Astrocyte (in vitro differentiated cells and primary cell): ENCODE results near the gene BAG5. TPM values are rescaled to one million over a fixed set of nuclear protein-coding genes. Genes with fewer than 3 reads are reported as not detected.

ENCODE experiments used
- DNase-seq: peaks from one replicate; pipeline ENCODE4 v3.0.0-alpha.2; 2010; ENCODE audit warnings: low read depth
- FAIRE-seq: peaks from 2 replicates; lab custom pipeline; 2011; peaks lifted over from hg19 to GRCh38; lab: Jason Lieb, UNC
- H2AFZ ChIP-seq: 2 replicates; pipeline ENCODE4 v1.6.0; 2012; ENCODE audit warnings: low read depth, low read length, inconsistent platforms
- H3K27ac ChIP-seq: 2 replicates; pipeline ENCODE4 v1.5.1; 2011; ENCODE audit warnings: low read depth, low read length, inconsistent platforms
- H3K27me3 ChIP-seq: 2 replicates; pipeline ENCODE4 v1.6.0; 2011; ENCODE audit warnings: low read length, inconsistent platforms; ENCODE audit not compliant: insufficient read depth
- H3K36me3 ChIP-seq: 2 replicates; pipeline ENCODE4 v1.5.1; 2011; ENCODE audit warnings: low read length, inconsistent platforms; ENCODE audit not compliant: insufficient read depth
- H3K4me1 ChIP-seq: 2 replicates; pipeline ENCODE4 v1.5.1; 2011; ENCODE audit warnings: low read length, inconsistent platforms; ENCODE audit not compliant: insufficient read depth
- H3K4me2 ChIP-seq: 2 replicates; pipeline ENCODE4 v1.6.0; 2012; ENCODE audit warnings: low read length, inconsistent platforms
- H3K4me3 ChIP-seq: 2 replicates; pipeline ENCODE4 v1.5.1; 2011; ENCODE audit warnings: low read depth, mild to moderate bottlenecking, low read length, inconsistent platforms; ENCODE audit not compliant: insufficient read depth
- H3K79me2 ChIP-seq: 2 replicates; pipeline ENCODE4 v1.6.0; 2012; ENCODE audit warnings: mild to moderate bottlenecking, low read length, inconsistent platforms; ENCODE audit not compliant: insufficient read depth
- H3K9ac ChIP-seq: 2 replicates; pipeline ENCODE4 v1.6.0; 2012; ENCODE audit warnings: mild to moderate bottlenecking, low read length, inconsistent platforms
- H3K9me3 ChIP-seq: 2 replicates; pipeline ENCODE4 v1.5.1; 2012; ENCODE audit warnings: low read depth, mild to moderate bottlenecking, low read length, inconsistent platforms; ENCODE audit not compliant: insufficient read depth
- H4K20me1 ChIP-seq: 2 replicates; pipeline ENCODE4 v1.6.0; 2012; ENCODE audit warnings: low read length, inconsistent platforms; ENCODE audit not compliant: insufficient read depth
- H3K27ac Mint-ChIP-seq: one replicate; pipeline ENCODE4 v1.8.0; 2021; ENCODE audit warnings: mild to moderate bottlenecking, mixed read lengths; ENCODE audit not compliant: unreplicated experiment
- H3K27me3 Mint-ChIP-seq: one replicate; pipeline ENCODE4 v1.8.0; 2021; ENCODE audit warnings: low read depth, mixed read lengths; ENCODE audit not compliant: unreplicated experiment
- H3K36me3 Mint-ChIP-seq: one replicate; pipeline ENCODE4 v1.8.0; 2021; ENCODE audit warnings: low read depth, mixed read lengths; ENCODE audit not compliant: unreplicated experiment
- H3K4me1 Mint-ChIP-seq: one replicate; pipeline ENCODE4 v1.8.0; 2021; ENCODE audit warnings: low read depth, mixed read lengths; ENCODE audit not compliant: unreplicated experiment
- H3K4me3 Mint-ChIP-seq: one replicate; pipeline ENCODE4 v1.8.0; 2021; ENCODE audit warnings: mild to moderate bottlenecking, moderate library complexity, mixed read lengths; ENCODE audit not compliant: unreplicated experiment
- H3K9me3 Mint-ChIP-seq: one replicate; pipeline ENCODE4 v1.8.0; 2021; ENCODE audit warnings: mild to moderate bottlenecking, mixed read lengths; ENCODE audit not compliant: unreplicated experiment
- EZH2 ChIP-seq: IDR thresholded peaks from 2 replicates; pipeline ENCODE4 v1.6.1; 2012; ENCODE audit warnings: mild to moderate bottlenecking, low read length, inconsistent platforms; ENCODE audit not compliant: insufficient read depth
- total RNA-seq: library from RNA; stranded (reverse); gene quantifications from 2 replicates; pipeline ENCODE4 v1.2.1, GENCODE V29; 2021
- TF ChIP-seq, protein P1 (sequence below): IDR thresholded peaks from 2 replicates; pipeline ENCODE4 v1.5.1; 2011; ENCODE audit warnings: low read depth, mild to moderate bottlenecking, inconsistent platforms, low read length, moderate library complexity; ENCODE audit not compliant: insufficient read depth

Gene BAG5
- total RNA-seq, 1 donor from 2014 or later, result 35.2 TPM

GRCh38 chr14:103517721-103518421 lies 44.6 kb downstream of the BAG5 start:
- Histone ChIP-seq H3K4me2 (no peak overlapping the region), H3K9ac (no peak overlapping the region), H3K79me2 (no peaks in the 10 kb centered on the region), H4K20me1 (peaks cover 61% of the 10 kb centered on the region), H3K27ac (no peak overlapping the region), H3K27me3 (peaks cover 3% of the 10 kb centered on the region), H3K4me3 (no peak overlapping the region), H2AFZ (no peak overlapping the region), H3K4me1 (peaks cover 35% of the 10 kb centered on the region), H3K36me3 (no peaks in the 10 kb centered on the region), H3K9me3 (no peaks in the 10 kb centered on the region)
- Mint-ChIP-seq H3K4me1 (peaks cover 21% of the 10 kb centered on the region), H3K27ac (peak overlapping the region; percentile 95), H3K4me3 (no peak overlapping the region), H3K36me3 (peaks cover 6% of the 10 kb centered on the region), H3K27me3 (no peaks in the 10 kb centered on the region), H3K9me3 (no peaks in the 10 kb centered on the region)
- no peak for DNase-seq
- no peak for FAIRE-seq
- TF ChIP-seq, protein P1, sequence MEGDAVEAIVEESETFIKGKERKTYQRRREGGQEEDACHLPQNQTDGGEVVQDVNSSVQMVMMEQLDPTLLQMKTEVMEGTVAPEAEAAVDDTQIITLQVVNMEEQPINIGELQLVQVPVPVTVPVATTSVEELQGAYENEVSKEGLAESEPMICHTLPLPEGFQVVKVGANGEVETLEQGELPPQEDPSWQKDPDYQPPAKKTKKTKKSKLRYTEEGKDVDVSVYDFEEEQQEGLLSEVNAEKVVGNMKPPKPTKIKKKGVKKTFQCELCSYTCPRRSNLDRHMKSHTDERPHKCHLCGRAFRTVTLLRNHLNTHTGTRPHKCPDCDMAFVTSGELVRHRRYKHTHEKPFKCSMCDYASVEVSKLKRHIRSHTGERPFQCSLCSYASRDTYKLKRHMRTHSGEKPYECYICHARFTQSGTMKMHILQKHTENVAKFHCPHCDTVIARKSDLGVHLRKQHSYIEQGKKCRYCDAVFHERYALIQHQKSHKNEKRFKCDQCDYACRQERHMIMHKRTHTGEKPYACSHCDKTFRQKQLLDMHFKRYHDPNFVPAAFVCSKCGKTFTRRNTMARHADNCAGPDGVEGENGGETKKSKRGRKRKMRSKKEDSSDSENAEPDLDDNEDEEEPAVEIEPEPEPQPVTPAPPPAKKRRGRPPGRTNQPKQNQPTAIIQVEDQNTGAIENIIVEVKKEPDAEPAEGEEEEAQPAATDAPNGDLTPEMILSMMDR, result no peak
- no peak for TF ChIP-seq EZH2

DNA sequence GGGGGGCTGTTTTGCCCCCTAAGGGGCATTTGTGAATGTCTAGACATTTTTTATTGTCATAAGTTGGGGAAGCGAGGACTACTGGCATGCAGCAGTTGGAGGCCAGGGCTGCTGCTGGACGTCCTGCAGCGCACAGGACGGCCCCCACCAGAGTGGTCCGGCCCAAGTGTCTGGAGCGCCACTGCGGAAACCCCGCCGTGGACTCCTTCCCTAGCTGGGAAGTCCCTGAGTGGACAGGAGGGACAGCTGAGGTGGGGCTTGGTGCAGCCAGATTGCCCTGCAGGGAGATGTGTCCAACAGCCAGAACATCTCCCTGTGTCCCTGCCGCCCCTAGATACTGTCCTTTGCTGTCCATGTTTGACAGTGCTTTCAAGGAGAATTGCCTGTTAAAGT lies 45.3 kb downstream of the BAG5 start:
- no peak for TF ChIP-seq EZH2
- TF ChIP-seq, protein P1, result no peak
- peaks cover 21% of the 10 kb centered on the region for H3K4me1 Mint-ChIP-seq

More for the DNA sequence above, 45.3 kb downstream of the BAG5 start:
- Histone ChIP-seq H3K9me3 (no peaks in the 10 kb centered on the region), H3K4me1 (peaks cover 37% of the 10 kb centered on the region), H3K4me3 (no peak overlapping the region), H4K20me1 (peaks cover 66% of the 10 kb centered on the region), H3K79me2 (no peaks in the 10 kb centered on the region), H3K9ac (no peak overlapping the region), H3K27ac (no peak overlapping the region), H3K4me2 (no peak overlapping the region), H3K27me3 (peaks cover under 1% of the 10 kb centered on the region), H3K36me3 (no peaks in the 10 kb centered on the region), H2AFZ (no peak overlapping the region)
- peak overlapping the region; percentile 61 for H3K4me3 Mint-ChIP-seq
- FAIRE-seq (no peak), DNase-seq (no peak)
- peaks cover 11% of the 10 kb centered on the region for H3K36me3 Mint-ChIP-seq
- H3K27me3 Mint-ChIP-seq, result no peaks in the 10 kb centered on the region
- H3K27ac Mint-ChIP-seq, result peak overlapping the region; percentile 95
- no peaks in the 10 kb centered on the region for H3K9me3 Mint-ChIP-seq
